ENCODE measurements around the gene DAG1. TPM values are rescaled to one million over a fixed set of nuclear protein-coding genes. Genes with fewer than 3 reads are reported as not detected.

The DAG1 gene
- total RNA-seq, 1 donor from 2014 or later = 165 TPM

DNA sequence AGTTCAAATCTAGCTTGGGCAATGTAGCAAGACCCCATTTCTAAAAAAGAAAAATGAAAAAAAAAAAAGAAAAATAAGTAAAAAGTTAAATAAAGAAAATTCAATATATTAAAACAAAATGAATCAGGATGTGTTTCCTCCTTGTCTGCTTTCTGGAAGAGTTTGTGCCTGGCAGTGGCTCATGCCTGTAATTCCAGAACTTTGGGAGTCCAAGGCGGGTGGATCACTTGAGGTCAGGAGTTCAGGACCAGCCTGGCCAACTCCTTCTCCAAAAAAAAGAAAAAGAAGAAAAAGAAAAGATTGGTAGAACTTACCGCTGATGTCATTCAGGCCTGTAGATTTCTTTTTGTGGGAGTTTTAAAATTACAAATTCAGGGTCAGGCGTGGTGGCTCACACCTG lies 36.8 kb downstream of the DAG1 start:
- intact Hi-C loops (cut with DNase I) = no loop called here
- DNase-seq (ENCODE audit: low spot score) (no peak), ATAC-seq (no peak)

GRCh38 chr3:49509028-49509561 lies 39.0 kb downstream of the DAG1 start:
- DNase-seq (ENCODE audit: low spot score) (no peak), ATAC-seq (no peak)
- intact Hi-C loops (cut with DNase I) = no loop called here

DNA sequence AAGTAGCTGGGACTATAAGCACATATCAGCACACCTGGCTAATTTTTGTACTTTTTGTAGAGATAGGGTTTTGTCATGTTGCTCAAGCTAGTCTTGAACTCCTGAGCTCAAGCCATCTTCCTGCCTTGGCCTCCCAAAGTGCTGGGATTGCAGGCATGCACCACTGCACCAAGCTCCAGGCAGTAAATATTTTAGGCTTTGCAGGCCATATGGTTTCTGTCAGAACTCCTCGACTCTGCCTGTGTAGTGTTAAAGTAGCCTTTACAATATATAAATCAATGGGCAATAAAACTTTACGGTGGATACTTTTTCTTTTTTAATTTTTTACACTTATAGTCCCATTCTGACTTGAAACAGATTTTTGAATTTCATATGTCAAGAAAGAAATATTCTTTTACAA lies 41.6 kb downstream of the DAG1 start:
- ATAC-seq (no peak), DNase-seq (ENCODE audit: low spot score) (no peak)
- intact Hi-C loops (cut with DNase I) = no loop called here

DNA sequence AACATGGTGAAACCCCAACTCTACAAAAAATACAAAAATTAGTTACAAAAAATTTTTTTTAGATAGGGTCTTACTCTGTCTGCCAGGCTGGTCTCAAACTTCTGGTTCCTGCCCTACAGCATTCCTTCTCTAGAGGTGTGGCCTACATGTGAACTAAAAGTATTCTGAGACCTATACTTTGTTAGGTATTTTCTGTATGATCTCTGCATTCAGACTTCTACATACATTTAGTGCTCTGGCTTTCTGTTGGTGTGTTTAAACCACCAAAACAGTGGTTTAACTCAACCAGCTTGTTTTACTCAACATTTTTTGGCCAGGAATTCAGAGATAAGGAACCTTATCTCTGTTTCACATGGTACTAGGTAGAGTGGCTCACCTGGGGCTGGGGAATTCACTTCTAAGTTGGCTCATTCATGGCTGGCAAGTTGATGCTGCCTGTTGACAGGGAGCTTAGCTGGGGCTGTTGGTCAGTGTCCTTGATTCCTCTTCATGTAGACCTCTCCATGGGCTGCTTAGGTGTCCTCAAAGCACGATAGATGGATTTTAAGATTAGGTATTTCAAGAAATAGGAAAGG lies 42.8 kb downstream of the DAG1 start:
- ATAC-seq (no peak), DNase-seq (ENCODE audit: low spot score) (no peak)
- intact Hi-C loops (cut with DNase I) = no loop called here

DNA sequence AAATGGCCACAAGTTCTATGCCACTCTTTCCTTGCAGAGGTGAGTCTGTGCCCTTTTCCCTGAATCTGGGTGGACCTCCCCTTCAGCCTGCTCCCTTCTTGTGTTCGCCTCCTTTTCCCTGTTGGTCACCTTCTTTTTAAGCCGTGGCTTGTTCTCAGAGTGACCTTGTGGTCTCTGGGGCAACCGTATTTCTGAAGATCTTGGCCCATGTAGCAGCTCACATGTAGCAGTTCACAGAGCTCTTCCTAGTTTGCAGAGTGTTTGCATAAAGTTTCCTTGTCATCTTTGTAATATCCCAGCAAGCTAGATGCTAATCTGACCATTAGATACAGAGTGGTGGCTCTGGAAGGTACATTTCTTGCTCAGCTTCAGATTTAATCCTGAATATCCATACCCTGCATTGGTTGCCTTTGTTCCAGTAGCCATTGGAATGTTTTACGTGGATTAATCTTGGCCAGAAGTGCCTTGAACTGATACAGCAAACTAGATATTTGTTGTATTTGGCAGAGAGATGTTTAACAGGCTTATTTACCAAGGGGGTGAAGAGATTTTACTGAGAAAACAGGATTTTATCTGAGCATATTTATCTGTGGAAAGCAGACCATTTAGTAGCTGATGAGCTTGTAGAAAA lies 43.5 kb downstream of the DAG1 start:
- ATAC-seq = no peak
- DNase-seq (ENCODE audit: low spot score) = no peak
- intact Hi-C loops (cut with DNase I) = no loop called here

- ATAC-seq (no peak), DNase-seq (ENCODE audit: low spot score) (no peak)
- intact Hi-C loops (cut with DNase I) = no loop called here
These were observed 47.9 kb downstream of the DAG1 start for GRCh38 chr3:49518016-49518415.

GRCh38 chr3:49518441-49518840 lies 48.4 kb downstream of the DAG1 start:
- ATAC-seq = no peak
- no peak for DNase-seq (ENCODE audit: low spot score)
- intact Hi-C loops (cut with DNase I) = no loop called here

- DNase-seq (ENCODE audit: low spot score) = no peak
- ATAC-seq = peak; percentile 61
- intact Hi-C loops (cut with DNase I) = no loop called here
These were observed 49.2 kb downstream of the DAG1 start for GRCh38 chr3:49519296-49519695.

DNA sequence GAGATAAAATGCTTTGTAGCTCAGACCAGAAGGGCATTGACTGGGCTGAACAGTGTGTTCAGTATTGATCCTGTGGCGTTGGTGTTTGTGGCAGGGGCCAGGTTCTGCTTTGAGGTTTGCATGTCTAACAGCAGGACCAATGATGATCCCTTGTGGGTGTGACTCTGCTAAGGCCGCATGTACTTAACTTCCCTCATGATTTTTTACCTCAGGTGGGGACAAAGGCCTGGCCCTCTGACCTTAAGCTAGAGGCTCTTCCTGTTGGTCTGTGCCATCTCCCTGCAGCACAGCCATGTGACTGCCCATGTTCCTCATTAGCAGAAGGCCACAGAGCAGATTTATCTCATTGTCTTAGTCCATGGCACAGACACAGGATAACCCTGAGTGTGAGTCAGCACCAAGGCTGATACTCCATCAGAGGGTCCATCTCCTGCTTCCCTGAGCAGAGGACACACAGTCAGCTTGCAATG lies 49.9 kb downstream of the DAG1 start:
- intact Hi-C loops (cut with DNase I) = no loop called here
- ATAC-seq (peak; percentile 42), DNase-seq (ENCODE audit: low spot score) (no peak)

- ATAC-seq = no peak
- no peak for DNase-seq (ENCODE audit: low spot score)
- intact Hi-C loops (cut with DNase I) = no loop called here
These were observed 54.0 kb downstream of the DAG1 start for GRCh38 chr3:49523756-49524747.

- DNase-seq (ENCODE audit: low spot score) (no peak), ATAC-seq (no peak)
- intact Hi-C loops (cut with DNase I) = no loop called here
These were observed 59.5 kb downstream of the DAG1 start for GRCh38 chr3:49529567-49529966.

DNA sequence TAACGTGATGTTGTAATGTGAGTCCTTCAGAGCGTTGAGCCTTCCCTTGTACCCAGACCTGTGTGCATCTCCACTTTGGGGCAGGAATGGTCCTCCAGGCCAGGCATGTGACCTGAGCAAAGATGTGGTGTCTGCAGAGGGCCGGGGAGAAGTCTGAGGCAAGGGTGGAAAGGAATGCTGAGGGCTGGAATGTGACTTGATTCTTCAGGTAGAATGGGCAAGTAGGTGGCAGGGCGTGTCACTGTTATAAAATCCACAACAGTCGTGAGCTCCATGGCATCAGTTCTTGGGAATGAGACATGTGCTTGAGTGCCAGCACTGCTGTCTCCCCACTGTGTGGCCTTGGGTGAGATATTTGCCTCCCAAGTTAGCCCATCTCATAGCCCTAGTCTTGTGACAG lies 60.2 kb downstream of the DAG1 start:
- intact Hi-C loops (cut with DNase I) = loop anchor here (10.0 kb wide), 1 partner anchor 55 kb away; the partner anchor contains the start of gene DAG1

DNA sequence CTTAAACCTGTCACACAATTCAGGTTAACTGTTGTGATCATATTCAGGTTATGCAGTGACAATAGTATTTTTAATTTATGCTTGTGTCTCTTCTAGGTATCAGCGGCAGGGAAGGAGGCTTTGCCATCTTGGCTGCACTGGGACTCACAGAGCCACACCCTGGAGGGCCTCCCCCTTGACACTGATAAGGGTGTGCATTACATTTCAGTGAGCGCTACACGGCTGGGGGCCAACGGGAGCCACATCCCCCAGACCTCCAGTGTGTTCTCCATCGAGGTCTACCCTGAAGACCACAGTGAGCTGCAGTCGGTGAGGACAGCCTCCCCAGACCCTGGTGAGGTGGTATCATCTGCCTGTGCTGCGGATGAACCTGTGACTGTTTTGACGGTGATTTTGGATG lies 60.6 kb downstream of the DAG1 start:
- no peak for ATAC-seq
- intact Hi-C loops (cut with DNase I) = loop anchor here (10.0 kb wide), 1 partner anchor 56 kb away; the partner anchor contains the start of gene DAG1
- DNase-seq (ENCODE audit: low spot score) = no peak

More for the DNA sequence above, 60.2 kb downstream of the DAG1 start:
- DNase-seq (ENCODE audit: low spot score) (no peak), ATAC-seq (no peak)

DNA sequence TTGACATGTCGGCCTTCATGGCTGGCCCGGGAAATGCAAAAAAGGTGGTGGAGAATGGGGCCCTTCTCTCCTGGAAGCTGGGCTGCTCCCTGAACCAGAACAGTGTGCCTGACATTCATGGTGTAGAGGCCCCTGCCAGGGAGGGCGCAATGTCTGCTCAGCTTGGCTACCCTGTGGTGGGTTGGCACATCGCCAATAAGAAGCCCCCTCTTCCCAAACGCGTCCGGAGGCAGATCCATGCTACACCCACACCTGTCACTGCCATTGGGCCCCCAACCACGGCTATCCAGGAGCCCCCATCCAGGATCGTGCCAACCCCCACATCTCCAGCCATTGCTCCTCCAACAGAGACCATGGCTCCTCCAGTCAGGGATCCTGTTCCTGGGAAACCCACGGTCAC lies 61.2 kb downstream of the DAG1 start:
- intact Hi-C loops (cut with DNase I) = loop anchor here (10.0 kb wide), 1 partner anchor 56 kb away; the partner anchor contains the start of gene DAG1
- no peak for ATAC-seq
- DNase-seq (ENCODE audit: low spot score) = no peak

GRCh38 chr3:49531715-49532114 lies 61.6 kb downstream of the DAG1 start:
- ATAC-seq = no peak
- DNase-seq (ENCODE audit: low spot score) = no peak
- intact Hi-C loops (cut with DNase I) = loop anchor here (10.0 kb wide), 1 partner anchor 57 kb away; the partner anchor contains the start of gene DAG1

DNA sequence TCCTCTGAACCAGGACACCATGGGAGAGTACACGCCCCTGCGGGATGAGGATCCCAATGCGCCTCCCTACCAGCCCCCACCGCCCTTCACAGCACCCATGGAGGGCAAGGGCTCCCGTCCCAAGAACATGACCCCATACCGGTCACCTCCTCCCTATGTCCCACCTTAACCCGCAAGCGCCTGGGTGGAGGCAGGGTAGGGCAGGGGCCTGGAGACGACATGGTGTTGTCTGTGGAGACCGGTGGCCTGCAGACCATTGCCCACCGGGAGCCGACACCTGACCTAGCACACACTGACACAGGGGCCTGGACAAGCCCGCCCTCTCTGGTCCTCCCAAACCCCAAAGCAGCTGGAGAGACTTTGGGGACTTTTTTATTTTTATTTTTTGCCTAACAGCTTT lies 63.0 kb downstream of the DAG1 start:
- ATAC-seq (peak; percentile 8), DNase-seq (ENCODE audit: low spot score) (no peak)
- intact Hi-C loops (cut with DNase I) = loop anchor here (10.0 kb wide), 1 partner anchor 58 kb away; the partner anchor contains the start of gene DAG1

GRCh38 chr3:49533786-49534519 lies 63.9 kb downstream of the DAG1 start:
- intact Hi-C loops (cut with DNase I) = loop anchor here (10.0 kb wide), 1 partner anchor 59 kb away; the partner anchor contains the start of gene DAG1
- peak; percentile 58 for ATAC-seq
- DNase-seq (ENCODE audit: low spot score) = no peak
